Upper lobe of right lung (tissue), 1 donor: ENCODE measurements around the gene RAMP3. TPM values are rescaled to one million over a fixed set of nuclear protein-coding genes. Genes with fewer than 3 reads are reported as not detected.

ENCODE experiments used
- ATAC-seq: fragments of 200-7000 bp; cut with Tn5 transposase; one replicate; pipeline ENCODE4 v1.9.1; 2020; ENCODE audit warnings: mild to moderate bottlenecking, moderate library complexity
- DNase-seq: peaks from one replicate; pipeline ENCODE4 v3.0.0-alpha.2; 2020
- H3K27ac ChIP-seq: fragments of 200-600 bp; one replicate; pipeline ENCODE4 v1.8.0; 2022
- H3K27me3 ChIP-seq: fragments of 200-600 bp; one replicate; pipeline ENCODE4 v1.8.0; 2022; ENCODE audit warnings: mild to moderate bottlenecking
- H3K36me3 ChIP-seq: fragments of 200-600 bp; one replicate; pipeline ENCODE4 v1.8.0; 2022
- H3K4me1 ChIP-seq: fragments of 200-600 bp; one replicate; pipeline ENCODE4 v1.8.0; 2022
- H3K4me3 ChIP-seq: fragments of 200-600 bp; one replicate; pipeline ENCODE4 v1.8.0; 2022; ENCODE audit warnings: mild to moderate bottlenecking
- H3K9me3 ChIP-seq: fragments of 200-600 bp; one replicate; pipeline ENCODE4 v1.8.0; 2022
- CTCF ChIP-seq: fragments of 200-600 bp; IDR thresholded peaks from one replicate; pipeline ENCODE4 v1.8.0; 2022; ENCODE audit warnings: antibody characterized with exemption
- intact Hi-C: fragments of 100-400 bp; cut with DNase I; formaldehyde crosslinking; loops from one replicate; pipeline ENCODE4 v1.11.0; 2022
- total RNA-seq: library from RNA; stranded (reverse); fragmentation: NEBNext Ultra II Directional; extraction: Animal tissue kit (Norgen Biotek cat#: 25700); gene quantifications from one replicate; pipeline ENCODE4 v1.2.1, GENCODE V29; 2021
- donor health status: DM: no; HTN: yes; CAD: no; lungs with severe emphysema.

RAMP3 gene
- total RNA-seq, 1 donor from 2014 or later, result 255 TPM

GRCh38 chr7:45129181-45129800, 28.3 kb upstream of the RAMP3 start:
- no peak overlapping the region for H3K27ac ChIP-seq
- DNase-seq (no peak), ATAC-seq (no peak)
- H3K9me3 ChIP-seq, result no peaks in the 10 kb centered on the region
- H3K27me3 ChIP-seq, result no peaks in the 10 kb centered on the region
- intact Hi-C loops, result no loop called here
- H3K4me1 ChIP-seq, result no peaks in the 10 kb centered on the region
- H3K4me3 ChIP-seq, result no peak overlapping the region
- TF ChIP-seq CTCF, result no peak
- no peaks in the 10 kb centered on the region for H3K36me3 ChIP-seq

GRCh38 chr7:45129906-45130305, 27.7 kb upstream of the RAMP3 start:
- no peak for TF ChIP-seq CTCF
- Histone ChIP-seq H3K27me3 (no peaks in the 10 kb centered on the region), H3K4me3 (no peak overlapping the region), H3K4me1 (no peaks in the 10 kb centered on the region), H3K9me3 (no peaks in the 10 kb centered on the region), H3K27ac (no peak overlapping the region), H3K36me3 (no peaks in the 10 kb centered on the region)
- intact Hi-C loops, result no loop called here
- no peak for ATAC-seq
- DNase-seq, result no peak

- Histone ChIP-seq H3K4me3 (no peak overlapping the region), H3K36me3 (no peaks in the 10 kb centered on the region), H3K27me3 (no peaks in the 10 kb centered on the region), H3K27ac (no peak overlapping the region), H3K4me1 (no peaks in the 10 kb centered on the region), H3K9me3 (no peaks in the 10 kb centered on the region)
- intact Hi-C loops, result no loop called here
- no peak for DNase-seq
- ATAC-seq, result no peak
- TF ChIP-seq CTCF, result no peak
Measured at GRCh38 chr7:45130910-45131309, 26.7 kb upstream of the RAMP3 start.

GRCh38 chr7:45131891-45132290, 25.7 kb upstream of the RAMP3 start:
- ATAC-seq, result no peak
- Histone ChIP-seq H3K27me3 (no peaks in the 10 kb centered on the region), H3K36me3 (no peaks in the 10 kb centered on the region), H3K27ac (no peak overlapping the region), H3K4me1 (no peaks in the 10 kb centered on the region), H3K4me3 (no peak overlapping the region), H3K9me3 (no peaks in the 10 kb centered on the region)
- TF ChIP-seq CTCF, result no peak
- intact Hi-C loops, result no loop called here
- no peak for DNase-seq

GRCh38 chr7:45132708-45133320, 24.8 kb upstream of the RAMP3 start:
- intact Hi-C loops, result no loop called here
- no peaks in the 10 kb centered on the region for H3K27me3 ChIP-seq
- no peak overlapping the region for H3K4me3 ChIP-seq
- DNase-seq, result no peak
- ATAC-seq, result no peak
- no peak overlapping the region for H3K27ac ChIP-seq
- H3K4me1 ChIP-seq, result no peaks in the 10 kb centered on the region
- no peaks in the 10 kb centered on the region for H3K36me3 ChIP-seq
- no peak for TF ChIP-seq CTCF
- H3K9me3 ChIP-seq, result no peaks in the 10 kb centered on the region
